Measurements from ENCODE around the gene PRMT6.
"Not testable (repeated sequence)": the region's sequence is repeated elsewhere in the genome, so short reads cannot be mapped to it uniquely, and the experiment has no call there.

The PRMT6 gene

GRCh38 chr1:107056426-107057196, at the start of gene PRMT6:
Gene PRMT6 (plus strand): TSS chr1:107056674. CDS start chr1:107056716, 42 bp downstream.
- peak; percentile 64 for DNase-seq
- in situ Hi-C loops (cut with HindIII; ENCODE audit: low pct_ligation_motif_present, low pct_unique_long_range_greater_than_20kb, low sequenced_read_pairs): no loop called here

GRCh38 chr1:107009281-107009680, 47.2 kb upstream of the PRMT6 start:
- DNase-seq: no peak
- in situ Hi-C loops (cut with HindIII; ENCODE audit: low pct_ligation_motif_present, low pct_unique_long_range_greater_than_20kb, low sequenced_read_pairs): no loop called here

- DNase-seq: no peak
- in situ Hi-C loops (cut with HindIII; ENCODE audit: low pct_ligation_motif_present, low pct_unique_long_range_greater_than_20kb, low sequenced_read_pairs): no loop called here
Measured at GRCh38 chr1:107010582-107010981, 45.9 kb upstream of the PRMT6 start.

GRCh38 chr1:107016376-107016978, 40.0 kb upstream of the PRMT6 start:
- no peak for DNase-seq
- in situ Hi-C loops (cut with HindIII; ENCODE audit: low pct_ligation_motif_present, low pct_unique_long_range_greater_than_20kb, low sequenced_read_pairs): no loop called here

GRCh38 chr1:107018445-107018844, 38.0 kb upstream of the PRMT6 start:
- DNase-seq: no peak
- in situ Hi-C loops (cut with HindIII; ENCODE audit: low pct_ligation_motif_present, low pct_unique_long_range_greater_than_20kb, low sequenced_read_pairs): no loop called here

- in situ Hi-C loops (cut with HindIII; ENCODE audit: low pct_ligation_motif_present, low pct_unique_long_range_greater_than_20kb, low sequenced_read_pairs): no loop called here
- DNase-seq: no peak
Measured at GRCh38 chr1:107019166-107019565, 37.3 kb upstream of the PRMT6 start.

GRCh38 chr1:107038874-107039273, 17.6 kb upstream of the PRMT6 start:
- in situ Hi-C loops (cut with HindIII; ENCODE audit: low pct_ligation_motif_present, low pct_unique_long_range_greater_than_20kb, low sequenced_read_pairs); DNase-seq: not testable (repeated sequence)

GRCh38 chr1:107044310-107045220, 11.9 kb upstream of the PRMT6 start:
- in situ Hi-C loops (cut with HindIII; ENCODE audit: low pct_ligation_motif_present, low pct_unique_long_range_greater_than_20kb, low sequenced_read_pairs); DNase-seq: not testable (repeated sequence)

- DNase-seq: peak; percentile 16
- in situ Hi-C loops (cut with HindIII; ENCODE audit: low pct_ligation_motif_present, low pct_unique_long_range_greater_than_20kb, low sequenced_read_pairs): no loop called here
Measured at GRCh38 chr1:107047602-107048001, 8.9 kb upstream of the PRMT6 start.

GRCh38 chr1:107048241-107048640, 8.2 kb upstream of the PRMT6 start:
- in situ Hi-C loops (cut with HindIII; ENCODE audit: low pct_ligation_motif_present, low pct_unique_long_range_greater_than_20kb, low sequenced_read_pairs): no loop called here
- no peak for DNase-seq

- in situ Hi-C loops (cut with HindIII; ENCODE audit: low pct_ligation_motif_present, low pct_unique_long_range_greater_than_20kb, low sequenced_read_pairs): no loop called here
- DNase-seq: no peak
Measured at GRCh38 chr1:107051266-107051665, 5.2 kb upstream of the PRMT6 start.

GRCh38 chr1:107055919-107056425, 502 bp upstream of the PRMT6 start:
- in situ Hi-C loops (cut with HindIII; ENCODE audit: low pct_ligation_motif_present, low pct_unique_long_range_greater_than_20kb, low sequenced_read_pairs); DNase-seq: not testable (repeated sequence)

GRCh38 chr1:107057197-107058133, 991 bp downstream of the PRMT6 start:
- peak; percentile 55 for DNase-seq
- in situ Hi-C loops (cut with HindIII; ENCODE audit: low pct_ligation_motif_present, low pct_unique_long_range_greater_than_20kb, low sequenced_read_pairs): no loop called here

- in situ Hi-C loops (cut with HindIII; ENCODE audit: low pct_ligation_motif_present, low pct_unique_long_range_greater_than_20kb, low sequenced_read_pairs): no loop called here
Measured at GRCh38 chr1:107058245-107059032, 2.0 kb downstream of the PRMT6 start.

GRCh38 chr1:107061886-107062285, 5.4 kb downstream of the PRMT6 start:
- in situ Hi-C loops (cut with HindIII; ENCODE audit: low pct_ligation_motif_present, low pct_unique_long_range_greater_than_20kb, low sequenced_read_pairs): no loop called here
- no peak for DNase-seq

More at GRCh38 chr1:107058245-107059032, 2.0 kb downstream of the PRMT6 start:
- no peak for DNase-seq

- in situ Hi-C loops (cut with HindIII; ENCODE audit: low pct_ligation_motif_present, low pct_unique_long_range_greater_than_20kb, low sequenced_read_pairs): no loop called here
- DNase-seq: no peak
Measured at GRCh38 chr1:107073493-107073892, 17.0 kb downstream of the PRMT6 start.

- in situ Hi-C loops (cut with HindIII; ENCODE audit: low pct_ligation_motif_present, low pct_unique_long_range_greater_than_20kb, low sequenced_read_pairs): no loop called here
- DNase-seq: peak; percentile 10
Measured at GRCh38 chr1:107076841-107077240, 20.4 kb downstream of the PRMT6 start.

Measured in ACHN (cell line).